AG10803 (cell line): ENCODE results near the gene FLNC.

Experiments
- DNase-seq: peaks from one replicate; pipeline ENCODE4 v3.0.0; 2010; ENCODE audit warnings: low read depth
- H3K4me3 ChIP-seq: 2 replicates; pipeline ENCODE4 v1.5.1; 2011; ENCODE audit warnings: mild to moderate bottlenecking, low read length, control low read depth
- TF ChIP-seq, protein P1 (sequence below): conservative IDR thresholded peaks from 2 replicates; pipeline ENCODE4 v1.5.1; 2011; ENCODE audit warnings: mild to moderate bottlenecking, low read length, control low read depth, inconsistent platforms

FLNC gene

DNA sequence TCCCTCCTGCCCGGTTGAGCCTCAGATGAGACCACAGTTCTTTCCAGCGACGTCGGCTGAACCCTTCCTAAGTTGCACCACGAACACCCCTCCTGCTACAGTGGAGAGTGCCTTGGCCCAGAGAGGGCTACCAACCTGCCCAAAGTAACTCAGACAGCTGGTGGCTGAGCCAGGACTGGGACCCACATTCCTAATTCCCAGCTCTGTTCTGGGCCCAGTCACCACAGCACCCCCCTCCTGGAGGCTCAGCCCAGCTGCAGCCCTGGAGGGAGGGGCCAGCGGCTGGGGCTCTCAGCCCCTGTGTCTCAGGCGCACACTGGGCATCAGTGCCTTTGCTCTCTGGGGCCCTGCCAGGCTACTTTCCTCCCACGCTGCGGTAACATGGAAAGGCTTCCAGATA lies 43.0 kb downstream of the FLNC start:
- no peak for DNase-seq
- H3K4me3 ChIP-seq, result no peak overlapping the region

DNA sequence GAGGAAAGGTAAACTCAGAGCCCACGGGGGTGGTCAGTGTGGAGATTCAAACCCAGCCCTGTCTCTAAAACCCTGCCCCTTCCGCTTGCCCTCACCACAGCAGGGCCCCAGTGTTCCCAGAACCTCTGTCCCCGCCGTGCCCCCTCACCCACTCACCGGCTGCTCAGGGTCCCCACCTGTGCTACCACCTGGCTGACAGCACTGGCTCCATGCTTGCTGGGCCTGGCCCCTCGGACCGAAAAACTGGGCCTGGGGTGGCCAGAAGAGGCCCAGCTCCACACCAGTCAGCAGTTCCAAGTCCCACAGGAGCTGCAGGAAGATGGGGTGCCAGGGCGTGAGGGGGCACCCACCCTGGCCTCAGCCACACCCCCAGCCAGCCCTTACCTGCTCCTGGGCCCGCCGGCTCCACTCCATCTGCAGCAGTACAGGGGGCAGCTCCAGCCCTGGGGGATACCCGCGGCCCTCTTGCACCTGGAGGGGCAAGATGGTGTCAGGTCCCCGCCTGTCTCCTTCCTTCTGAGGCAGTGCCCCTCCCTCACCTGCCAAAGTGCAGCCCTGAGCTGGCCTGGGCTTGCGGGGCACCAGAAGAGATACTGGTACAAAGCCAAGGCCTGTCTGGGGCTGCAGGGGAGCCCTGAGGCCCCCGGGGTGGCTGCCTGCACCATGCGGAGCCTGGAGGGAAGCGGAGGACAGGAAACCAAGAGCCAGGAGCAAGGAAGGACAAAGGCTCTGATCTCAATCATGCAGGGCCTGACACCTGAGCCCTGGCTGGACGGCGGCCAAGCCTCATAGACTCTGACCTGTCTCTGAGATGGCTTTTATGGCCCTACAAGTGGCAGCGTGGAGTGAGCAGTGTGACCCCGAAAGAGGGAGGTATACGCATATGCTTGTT lies 44.2 kb downstream of the FLNC start:
- TF ChIP-seq, protein P1, sequence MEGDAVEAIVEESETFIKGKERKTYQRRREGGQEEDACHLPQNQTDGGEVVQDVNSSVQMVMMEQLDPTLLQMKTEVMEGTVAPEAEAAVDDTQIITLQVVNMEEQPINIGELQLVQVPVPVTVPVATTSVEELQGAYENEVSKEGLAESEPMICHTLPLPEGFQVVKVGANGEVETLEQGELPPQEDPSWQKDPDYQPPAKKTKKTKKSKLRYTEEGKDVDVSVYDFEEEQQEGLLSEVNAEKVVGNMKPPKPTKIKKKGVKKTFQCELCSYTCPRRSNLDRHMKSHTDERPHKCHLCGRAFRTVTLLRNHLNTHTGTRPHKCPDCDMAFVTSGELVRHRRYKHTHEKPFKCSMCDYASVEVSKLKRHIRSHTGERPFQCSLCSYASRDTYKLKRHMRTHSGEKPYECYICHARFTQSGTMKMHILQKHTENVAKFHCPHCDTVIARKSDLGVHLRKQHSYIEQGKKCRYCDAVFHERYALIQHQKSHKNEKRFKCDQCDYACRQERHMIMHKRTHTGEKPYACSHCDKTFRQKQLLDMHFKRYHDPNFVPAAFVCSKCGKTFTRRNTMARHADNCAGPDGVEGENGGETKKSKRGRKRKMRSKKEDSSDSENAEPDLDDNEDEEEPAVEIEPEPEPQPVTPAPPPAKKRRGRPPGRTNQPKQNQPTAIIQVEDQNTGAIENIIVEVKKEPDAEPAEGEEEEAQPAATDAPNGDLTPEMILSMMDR, result no peak
- no peak for DNase-seq
- no peak overlapping the region for H3K4me3 ChIP-seq

More for the DNA sequence above, 43.0 kb downstream of the FLNC start:
- TF ChIP-seq, protein P1, result no peak

DNA sequence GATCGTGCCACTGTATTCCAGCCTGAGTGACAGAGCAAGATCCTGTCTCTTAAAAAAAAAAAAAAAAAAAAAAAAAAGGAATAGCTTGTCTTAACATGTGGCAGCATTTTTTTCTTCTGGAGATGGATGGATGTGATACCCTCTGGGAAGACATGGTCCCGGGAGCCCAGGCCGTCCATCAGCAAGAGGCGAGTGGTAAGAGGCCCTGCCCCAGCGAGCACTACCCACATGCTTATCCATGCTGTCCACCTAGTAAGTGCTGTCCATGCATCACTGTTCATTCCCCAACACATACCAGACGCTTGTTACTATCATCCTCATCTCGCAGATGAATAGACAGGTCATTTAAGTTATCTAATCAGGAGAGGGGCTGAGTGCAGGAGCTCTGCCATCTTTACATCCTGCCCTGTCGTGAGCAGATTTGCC lies 45.3 kb downstream of the FLNC start:
- no peak for DNase-seq
- TF ChIP-seq, protein P1, result no peak
- H3K4me3 ChIP-seq, result no peak overlapping the region

DNA sequence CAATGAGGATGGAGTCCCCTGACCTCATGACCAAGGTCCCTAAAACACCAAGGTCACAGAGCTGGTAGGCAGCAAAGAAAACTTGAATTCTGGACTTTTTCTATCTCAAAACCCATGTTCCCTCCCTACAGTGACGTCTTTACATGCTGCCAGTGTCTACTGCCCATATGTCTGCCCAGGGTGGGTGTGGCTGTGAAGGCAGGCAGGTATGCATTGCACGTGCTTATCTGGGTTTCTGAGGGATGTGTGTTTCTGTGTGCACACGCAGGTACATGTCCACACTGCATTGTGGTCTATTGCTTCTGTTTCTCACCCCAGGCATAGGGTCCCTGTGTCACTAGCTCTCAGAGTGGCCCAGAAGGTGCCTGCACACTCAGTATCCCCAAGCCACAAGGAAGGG lies 45.9 kb downstream of the FLNC start:
- no peak for DNase-seq
- TF ChIP-seq, protein P1, result no peak
- H3K4me3 ChIP-seq, result no peak overlapping the region

DNA sequence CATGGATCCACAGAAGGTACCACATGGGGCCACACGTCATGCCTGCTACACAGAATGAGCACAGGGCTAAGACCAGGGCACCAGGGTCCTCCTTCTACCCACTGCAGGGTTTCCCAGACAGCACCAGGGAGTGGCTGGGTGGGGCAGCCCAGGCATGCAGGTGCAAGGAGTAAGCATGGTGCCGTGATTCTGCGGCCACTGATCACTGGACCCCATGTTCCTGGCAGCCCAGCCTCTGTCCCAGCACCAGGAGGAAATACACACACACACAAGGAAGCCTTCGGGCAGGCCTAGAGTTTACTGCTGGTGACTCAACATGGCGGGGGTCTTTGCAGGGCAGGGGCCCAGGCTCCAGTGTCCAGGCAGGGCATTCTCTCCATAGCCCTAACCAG lies 46.4 kb downstream of the FLNC start:
- no peak overlapping the region for H3K4me3 ChIP-seq
- no peak for DNase-seq
- TF ChIP-seq, protein P1, result no peak

DNA sequence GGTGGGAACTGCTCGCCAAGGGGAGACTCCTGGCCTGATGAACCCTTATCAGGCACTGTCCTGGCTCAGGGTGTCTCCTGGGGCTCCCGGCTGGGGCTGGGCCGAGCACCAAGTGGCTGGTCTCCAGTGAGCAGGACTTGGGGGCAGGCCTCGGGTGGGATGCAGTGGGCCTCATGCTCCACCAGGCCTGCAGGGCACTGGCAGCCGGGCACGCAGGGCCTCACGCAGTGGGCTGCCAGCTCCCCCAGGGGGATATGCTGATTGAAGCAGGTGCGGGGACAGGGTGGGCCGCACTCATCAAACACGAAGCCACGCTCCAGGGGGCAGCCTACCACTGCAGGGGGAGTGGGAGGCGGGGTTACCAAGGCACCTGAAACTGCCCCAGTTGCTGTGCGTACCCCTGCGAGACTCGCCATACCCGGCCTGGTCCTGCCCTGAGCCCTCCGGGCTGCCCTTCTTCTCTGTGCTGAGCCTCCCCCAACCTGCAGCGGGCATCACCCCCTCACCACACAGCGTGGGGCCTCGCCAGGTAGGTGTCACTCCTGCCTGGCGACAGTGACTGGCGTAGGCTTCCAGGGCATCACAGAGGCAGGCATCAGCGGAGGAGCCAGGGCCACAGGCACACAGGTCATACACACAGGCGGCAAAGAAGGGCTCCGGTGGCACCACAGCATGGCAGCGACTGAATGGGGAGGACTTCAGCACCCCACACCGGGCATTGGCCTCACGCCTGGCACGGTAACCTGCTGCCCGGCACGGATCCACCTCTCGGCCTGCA lies 47.0 kb downstream of the FLNC start:
- DNase-seq, result no peak
- no peak overlapping the region for H3K4me3 ChIP-seq
- TF ChIP-seq, protein P1, result no peak

DNA sequence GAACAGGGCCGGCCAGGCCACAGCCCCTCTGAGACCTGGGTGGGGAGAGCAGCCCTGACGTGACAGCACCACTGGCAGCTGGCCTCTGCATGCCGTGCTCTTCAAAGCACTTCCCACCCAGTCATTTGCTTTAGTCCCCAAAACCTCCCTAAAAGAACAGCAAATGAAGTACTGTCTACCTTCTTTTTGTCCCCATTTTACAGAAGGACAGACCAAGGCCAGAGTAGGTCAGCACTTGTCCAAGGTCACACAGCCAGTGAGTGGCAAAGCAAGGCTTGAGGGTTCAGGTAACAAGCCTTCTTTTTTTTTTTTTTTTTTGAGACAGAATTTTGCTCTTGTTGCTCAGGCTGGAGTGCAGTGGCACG lies 47.5 kb downstream of the FLNC start:
- TF ChIP-seq, protein P1, result no peak
- H3K4me3 ChIP-seq, result no peak overlapping the region
- DNase-seq, result no peak
